GM19438 (cell line): ENCODE measurements around the gene MAP2K7.
"Not testable (repeated sequence)": the region's sequence is repeated elsewhere in the genome, so short reads cannot be mapped to it uniquely, and the experiment has no call there.

Source experiments
- ATAC-seq: cut with Tn5 transposase; IDR thresholded peaks from one replicate; pipeline ENCODE4 v1.9.1; 2021; ENCODE audit warnings: low read depth; ENCODE audit not compliant: unreplicated experiment

The MAP2K7 gene

GRCh38 chr19:7959211-7959610, 55.5 kb downstream of the MAP2K7 start:
- no peak for ATAC-seq

- not testable (repeated sequence) for ATAC-seq
These were observed 57.4 kb downstream of the MAP2K7 start for GRCh38 chr19:7961082-7961481.

DNA sequence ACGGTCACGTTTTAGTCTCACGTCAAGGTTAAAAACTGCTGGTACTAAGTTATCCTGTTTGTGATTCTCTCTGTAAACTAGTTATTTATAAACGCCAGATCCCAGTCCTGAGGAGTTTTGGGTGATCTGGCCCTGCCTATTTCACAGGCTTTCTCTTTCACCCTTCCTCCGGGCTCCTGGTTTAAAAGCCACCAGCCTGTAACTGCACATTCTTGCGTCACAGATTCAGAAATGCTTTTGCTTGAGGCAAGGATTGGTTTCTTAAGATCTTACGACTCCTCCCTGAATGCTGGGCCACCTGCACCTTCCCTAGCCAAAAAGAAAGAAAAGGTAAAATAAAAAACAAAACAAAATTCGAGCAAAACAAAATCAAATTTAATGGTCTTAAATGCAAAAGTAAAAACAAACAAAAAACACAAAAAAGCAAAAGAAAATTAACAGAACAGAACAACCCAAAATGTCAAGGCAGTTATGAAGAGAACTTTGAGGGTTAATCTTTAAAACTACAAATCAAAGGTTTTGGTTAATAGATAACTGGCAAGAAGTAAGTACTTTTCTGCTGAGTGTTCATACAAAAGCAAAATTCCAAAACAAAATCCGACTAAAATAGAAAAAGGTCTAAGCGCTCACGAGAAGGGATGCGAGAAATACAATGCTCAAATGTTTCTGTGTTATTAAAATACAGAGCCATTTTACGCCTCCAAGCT, 58.4 kb downstream of the MAP2K7 start:
- no peak for ATAC-seq

DNA sequence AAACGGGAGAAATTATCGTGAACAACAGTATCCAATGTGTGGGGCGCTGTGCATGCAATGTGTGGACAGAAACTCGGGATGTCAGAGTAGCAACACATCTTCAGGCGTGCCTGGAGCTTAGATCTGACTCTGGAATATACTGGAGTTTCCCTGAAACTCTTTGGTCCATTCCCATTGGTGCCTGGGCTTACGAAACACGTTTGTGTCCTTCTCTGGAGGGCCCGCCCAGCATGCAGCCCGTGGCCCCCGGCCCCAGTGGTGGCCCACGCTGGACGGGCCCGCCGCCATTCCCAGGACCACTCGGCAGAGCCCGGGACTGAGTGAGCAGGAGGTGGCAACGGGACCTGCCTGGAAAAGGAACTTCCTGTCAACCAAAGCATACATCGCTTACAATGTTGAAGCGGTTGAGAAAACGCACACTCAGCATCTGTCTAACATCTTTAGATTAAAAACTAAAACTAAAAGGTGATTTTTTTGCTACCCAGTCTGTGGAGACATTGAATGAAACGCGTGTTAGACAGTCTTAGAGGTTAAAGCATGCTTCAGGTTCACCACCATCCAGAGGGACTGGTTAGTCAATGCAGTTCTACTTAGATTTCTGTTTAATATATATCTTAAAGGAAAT, 59.1 kb downstream of the MAP2K7 start:
- ATAC-seq = no peak

GRCh38 chr19:7963566-7963965, 59.9 kb downstream of the MAP2K7 start:
- ATAC-seq = no peak
